Activated T-helper 1 cell treated with anti-CD3 and anti-CD28 coated beads, Interleukin-2, amount 50 U/mL, for 16 hours (primary cell): ENCODE results near the gene UBE2I.
"Not testable (repeated sequence)": the region's sequence is repeated elsewhere in the genome, so short reads cannot be mapped to it uniquely, and the experiment has no call there.

Experiments
- DNase-seq, 2 donors: peaks; one replicate each; pipeline ENCODE4 v3.0.0-alpha.2; 2020; ENCODE audit warnings: low read depth in 1 of 2, low spot score in 1 of 2

Gene UBE2I

GRCh38 chr16:1308977-1309885 is at the start of gene UBE2I:
Gene UBE2I, plus strand, starts transcription at chr16:1309636. Its CDS starts 4,395 bp downstream, at chr16:1314031.
- DNase-seq = peak; percentile 92 to 97

- no peak for DNase-seq
Measured at GRCh38 chr16:1259760-1260068, 49.7 kb upstream of the UBE2I start.

- DNase-seq = no peak
Measured at GRCh38 chr16:1260101-1260680, 49.2 kb upstream of the UBE2I start.

- DNase-seq = no peak
Measured at GRCh38 chr16:1261131-1261892, 48.1 kb upstream of the UBE2I start.

GRCh38 chr16:1262210-1262845 is 47.1 kb upstream of the UBE2I start:
- DNase-seq = no peak

- no peak for DNase-seq
Measured at GRCh38 chr16:1262846-1263221, 46.6 kb upstream of the UBE2I start.

GRCh38 chr16:1263591-1264344 is 45.7 kb upstream of the UBE2I start:
- DNase-seq = no peak

GRCh38 chr16:1264345-1265089 is 44.9 kb upstream of the UBE2I start:
- no peak for DNase-seq

- no peak for DNase-seq
Measured at GRCh38 chr16:1265090-1265630, 44.3 kb upstream of the UBE2I start.

GRCh38 chr16:1265826-1266225 is 43.6 kb upstream of the UBE2I start:
- no peak for DNase-seq

- DNase-seq = not testable (repeated sequence)
Measured at GRCh38 chr16:1269418-1269817, 40.0 kb upstream of the UBE2I start.

- no peak for DNase-seq
Measured at GRCh38 chr16:1271380-1271723, 38.1 kb upstream of the UBE2I start.

- not testable (repeated sequence) for DNase-seq
Measured at GRCh38 chr16:1271724-1272413, 37.6 kb upstream of the UBE2I start.

- no peak for DNase-seq
Measured at GRCh38 chr16:1272453-1273198, 36.8 kb upstream of the UBE2I start.

- DNase-seq = no peak
Measured at GRCh38 chr16:1273816-1274215, 35.6 kb upstream of the UBE2I start.

- no peak for DNase-seq
Measured at GRCh38 chr16:1274767-1275166, 34.7 kb upstream of the UBE2I start.

- DNase-seq = no peak
Measured at GRCh38 chr16:1275791-1276579, 33.5 kb upstream of the UBE2I start.

- DNase-seq = no peak
Measured at GRCh38 chr16:1276580-1276878, 32.9 kb upstream of the UBE2I start.
